Measurements from ENCODE around the gene RAB29. TPM values are rescaled to one million over a fixed set of nuclear protein-coding genes. Genes with fewer than 3 reads are reported as not detected.

Gene RAB29
- total RNA-seq, 2 experiments from 2014 or later, result 51.7 to 54.6 TPM

DNA sequence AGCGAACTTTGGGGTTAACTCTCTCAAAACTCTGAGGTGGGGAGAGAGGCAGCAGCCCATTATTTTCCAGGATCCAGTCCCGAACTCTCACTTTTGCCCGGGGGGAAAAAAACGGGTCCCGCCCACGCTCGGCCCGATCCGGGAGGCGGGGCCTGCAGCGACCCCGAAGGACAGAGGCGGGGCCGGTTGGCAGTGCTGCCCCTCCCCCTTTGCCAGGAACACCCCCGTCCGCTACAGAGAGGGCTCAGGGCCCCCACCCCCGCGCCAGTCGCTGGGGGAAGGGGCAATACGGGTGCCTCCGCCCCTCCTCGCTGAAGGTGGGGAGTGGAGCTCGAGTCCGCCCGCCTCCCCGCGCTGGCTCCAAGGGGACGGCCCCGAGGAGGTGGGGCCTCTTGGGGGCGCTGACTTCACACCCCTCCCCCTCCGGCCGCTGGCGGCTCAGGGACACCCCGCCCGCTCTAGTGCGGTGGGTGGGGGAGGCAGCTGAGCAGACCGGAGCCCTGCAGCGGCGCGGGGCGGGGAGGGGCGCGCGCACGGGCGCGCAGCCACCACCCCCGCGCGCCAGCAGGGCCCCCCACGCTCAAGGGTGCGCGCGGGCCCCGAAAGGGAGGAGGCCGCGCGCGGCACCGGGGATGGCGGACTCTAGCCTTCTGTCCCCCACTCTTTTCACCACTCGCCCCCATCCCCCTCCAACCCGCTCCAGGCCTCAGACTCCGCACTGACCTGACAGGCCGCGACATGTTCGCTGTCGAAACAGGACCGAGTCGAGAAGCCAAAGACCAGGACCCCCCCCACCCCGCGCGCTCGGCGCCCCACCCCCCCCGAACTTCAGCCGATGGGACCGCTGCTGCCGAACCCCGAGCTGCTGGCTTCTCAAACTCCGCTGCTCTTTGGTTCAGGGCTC is 25.8 kb downstream of the RAB29 start:
- ChIA-PET POLR2A (interaction anchor here (0.6 to 1.0 kb wide), 2 partner anchors 25 to 62 kb away, joined by 3 to 5 read pairs; no protein-coding TSS in a partner anchor), CTCF (interaction anchor here (1.7 kb wide), 1 partner anchor 10 kb away, joined by 5 read pairs; no protein-coding TSS in a partner anchor)
- no peaks in the 10 kb centered on the region for H3K9me3 Mint-ChIP-seq
- H3K27ac Mint-ChIP-seq, result peak overlapping the region; percentile 98
- peaks cover 27% of the 10 kb centered on the region for H3K36me3 Mint-ChIP-seq (ENCODE audit: low read depth)
- H3K27me3 Mint-ChIP-seq, result no peaks in the 10 kb centered on the region
- H3K4me1 Mint-ChIP-seq, result peaks cover 38% of the 10 kb centered on the region
- peak; percentile 95 for DNase-seq
- peak overlapping the region; percentile 92 for H3K4me3 Mint-ChIP-seq

- DNase-seq, result peak; percentile 24
- ChIA-PET CTCF (interaction anchor here (1.7 kb wide), 1 partner anchor 9 kb away, joined by 5 read pairs; no protein-coding TSS in a partner anchor), POLR2A (interaction anchor here (0.6 to 1.0 kb wide), 2 partner anchors 26 to 63 kb away, joined by 3 to 5 read pairs; no protein-coding TSS in a partner anchor)
- Mint-ChIP-seq H3K27ac (peak overlapping the region; percentile 92), H3K4me3 (peak overlapping the region; percentile 92), H3K27me3 (no peaks in the 10 kb centered on the region), H3K9me3 (no peaks in the 10 kb centered on the region), H3K4me1 (peaks cover 45% of the 10 kb centered on the region), H3K36me3 (ENCODE audit: low read depth) (peaks cover 27% of the 10 kb centered on the region)
Observed at GRCh38 chr1:205748403-205749233, 26.7 kb downstream of the RAB29 start.

GRCh38 chr1:205746757-205747412 is 28.4 kb downstream of the RAB29 start:
- Mint-ChIP-seq H3K27ac (peak overlapping the region; percentile 66), H3K9me3 (no peaks in the 10 kb centered on the region), H3K27me3 (no peaks in the 10 kb centered on the region), H3K4me1 (peaks cover 52% of the 10 kb centered on the region), H3K4me3 (peak overlapping the region; percentile 39), H3K36me3 (ENCODE audit: low read depth) (peaks cover 29% of the 10 kb centered on the region)
- ChIA-PET CTCF (interaction anchor here (0.8 to 2.1 kb wide), 4 partner anchors 9 to 84 kb away, joined by 3 to 7 read pairs (median 4); no protein-coding TSS in a partner anchor), POLR2A (interaction anchor here (0.6 kb wide), 1 partner anchor 13 kb away, joined by 4 read pairs; no protein-coding TSS in a partner anchor)
- DNase-seq, result no peak

- POLR2A ChIA-PET, result no interaction called here
- Mint-ChIP-seq H3K36me3 (ENCODE audit: low read depth) (peaks cover 28% of the 10 kb centered on the region), H3K9me3 (no peaks in the 10 kb centered on the region), H3K4me1 (peaks cover 49% of the 10 kb centered on the region), H3K27ac (no peak overlapping the region), H3K27me3 (no peaks in the 10 kb centered on the region), H3K4me3 (no peak overlapping the region)
- CTCF ChIA-PET, result interaction anchor here (0.6 kb wide), 1 partner anchor 28 kb away, joined by 3 read pairs; no protein-coding TSS in a partner anchor
- no peak for DNase-seq
Observed at GRCh38 chr1:205744403-205744802, 30.9 kb downstream of the RAB29 start.

- peaks cover 30% of the 10 kb centered on the region for H3K36me3 Mint-ChIP-seq (ENCODE audit: low read depth)
- POLR2A ChIA-PET, result no interaction called here
- CTCF ChIA-PET, result interaction anchor here (0.6 kb wide), 1 partner anchor 28 kb away, joined by 3 read pairs; no protein-coding TSS in a partner anchor
- no peaks in the 10 kb centered on the region for H3K27me3 Mint-ChIP-seq
- H3K4me3 Mint-ChIP-seq, result no peak overlapping the region
- H3K27ac Mint-ChIP-seq, result no peak overlapping the region
- H3K4me1 Mint-ChIP-seq, result peaks cover 52% of the 10 kb centered on the region
- DNase-seq, result no peak
- no peaks in the 10 kb centered on the region for H3K9me3 Mint-ChIP-seq
Observed at GRCh38 chr1:205743977-205744376, 31.3 kb downstream of the RAB29 start.

DNA sequence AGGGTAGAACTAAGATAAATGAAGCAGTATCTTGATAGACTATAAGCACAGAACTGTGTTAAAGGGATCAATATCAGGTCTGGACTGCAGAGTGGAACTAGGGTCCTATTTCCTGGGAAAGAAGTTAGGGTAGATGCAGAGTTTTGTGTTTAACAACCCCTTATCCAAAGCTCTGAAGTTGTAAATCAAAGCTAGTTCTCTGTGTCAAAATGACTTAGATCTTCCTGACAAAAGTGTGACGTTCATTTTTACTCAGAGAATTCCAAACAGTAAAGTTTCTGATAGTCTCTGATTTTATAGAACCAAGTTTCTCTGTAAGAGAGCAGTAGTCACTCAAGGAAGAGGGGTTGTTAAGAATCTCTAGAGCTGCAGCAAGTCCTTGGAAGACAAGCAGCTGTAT is 33.6 kb downstream of the RAB29 start:
- no peak overlapping the region for H3K27ac Mint-ChIP-seq
- DNase-seq, result no peak
- CTCF ChIA-PET, result interaction anchor here (1.2 kb wide), 2 partner anchors 9 to 26 kb away, joined by 3 read pairs; no protein-coding TSS in a partner anchor
- POLR2A ChIA-PET, result no interaction called here
- no peaks in the 10 kb centered on the region for H3K27me3 Mint-ChIP-seq
- H3K4me3 Mint-ChIP-seq, result no peak overlapping the region
- H3K4me1 Mint-ChIP-seq, result peaks cover 44% of the 10 kb centered on the region
- peaks cover 23% of the 10 kb centered on the region for H3K36me3 Mint-ChIP-seq (ENCODE audit: low read depth)
- no peaks in the 10 kb centered on the region for H3K9me3 Mint-ChIP-seq

GRCh38 chr1:205739348-205740160 is 35.7 kb downstream of the RAB29 start:
- no peak for DNase-seq
- no peaks in the 10 kb centered on the region for H3K27me3 Mint-ChIP-seq
- peak overlapping the region; percentile 50 for H3K27ac Mint-ChIP-seq
- no peaks in the 10 kb centered on the region for H3K9me3 Mint-ChIP-seq
- ChIA-PET CTCF (interaction anchor here (0.6 to 1.3 kb wide), 6 partner anchors 9 to 500 kb away, joined by 3 to 5 read pairs (median 3); no protein-coding TSS in a partner anchor), POLR2A (no interaction called here)
- H3K36me3 Mint-ChIP-seq (ENCODE audit: low read depth), result peaks cover 19% of the 10 kb centered on the region
- H3K4me3 Mint-ChIP-seq, result no peak overlapping the region
- peaks cover 41% of the 10 kb centered on the region for H3K4me1 Mint-ChIP-seq

- H3K4me1 Mint-ChIP-seq, result peaks cover 45% of the 10 kb centered on the region
- peaks cover 35% of the 10 kb centered on the region for H3K36me3 Mint-ChIP-seq (ENCODE audit: low read depth)
- no peak overlapping the region for H3K27ac Mint-ChIP-seq
- CTCF ChIA-PET, result interaction anchor here (0.6 to 0.9 kb wide), 2 partner anchors 13 to 474 kb away, joined by 5 read pairs; no protein-coding TSS in a partner anchor
- no peaks in the 10 kb centered on the region for H3K27me3 Mint-ChIP-seq
- DNase-seq, result no peak
- POLR2A ChIA-PET, result no interaction called here
- no peaks in the 10 kb centered on the region for H3K9me3 Mint-ChIP-seq
- no peak overlapping the region for H3K4me3 Mint-ChIP-seq
Observed at GRCh38 chr1:205735218-205735617, 40.1 kb downstream of the RAB29 start.

GRCh38 chr1:205733438-205734175 is 41.7 kb downstream of the RAB29 start:
- ChIA-PET POLR2A (interaction anchor here (1.3 kb wide), 1 partner anchor 12 kb away, joined by 6 read pairs; no protein-coding TSS in a partner anchor), CTCF (interaction anchor here (0.6 to 1.0 kb wide), 2 partner anchors 9 to 214 kb away, joined by 3 read pairs; no protein-coding TSS in a partner anchor)
- H3K27ac Mint-ChIP-seq, result no peak overlapping the region
- H3K4me1 Mint-ChIP-seq, result peaks cover 37% of the 10 kb centered on the region
- H3K27me3 Mint-ChIP-seq, result no peaks in the 10 kb centered on the region
- DNase-seq, result no peak
- H3K4me3 Mint-ChIP-seq, result no peak overlapping the region
- H3K36me3 Mint-ChIP-seq (ENCODE audit: low read depth), result peaks cover 33% of the 10 kb centered on the region
- H3K9me3 Mint-ChIP-seq, result no peaks in the 10 kb centered on the region

DNA sequence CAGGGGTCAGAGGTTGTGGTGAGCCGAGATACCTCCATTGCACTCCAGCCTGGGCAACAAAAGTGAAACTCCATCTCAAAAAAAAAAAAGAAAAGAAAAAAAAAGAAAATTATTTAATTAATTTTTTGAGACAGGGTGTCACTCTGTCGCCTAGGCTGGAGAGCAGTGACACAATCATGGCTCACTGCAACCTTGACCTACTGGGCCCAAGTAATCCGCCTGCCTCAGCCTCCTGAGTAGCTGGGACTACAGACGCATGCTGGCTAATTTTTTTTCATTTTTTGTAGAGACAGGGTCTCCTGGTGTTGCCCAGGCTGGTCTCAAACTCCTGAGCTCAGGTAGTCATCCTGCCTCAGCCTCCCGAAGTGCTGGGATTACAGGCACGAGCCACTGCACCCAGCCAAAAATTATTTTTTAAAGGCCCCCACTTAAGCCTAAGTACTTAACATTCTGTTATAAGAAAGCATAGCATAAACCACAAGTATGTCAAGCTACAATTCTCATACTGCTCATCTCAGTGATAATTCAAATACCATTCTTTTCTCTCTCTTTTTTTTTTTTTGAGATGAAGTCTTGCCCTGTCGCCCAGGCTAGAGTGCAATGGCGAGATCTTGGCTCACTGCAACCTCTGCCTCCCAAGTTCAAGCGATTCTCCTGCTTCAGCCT is 45.2 kb downstream of the RAB29 start:
- peaks cover 49% of the 10 kb centered on the region for H3K36me3 Mint-ChIP-seq (ENCODE audit: low read depth)
- no peaks in the 10 kb centered on the region for H3K27me3 Mint-ChIP-seq
- DNase-seq, result no peak
- ChIA-PET POLR2A (no interaction called here), CTCF (interaction anchor here (0.7 to 3.1 kb wide), 4 partner anchors 10 to 138 kb away, joined by 3 to 11 read pairs (median 4); no protein-coding TSS in a partner anchor)
- H3K4me3 Mint-ChIP-seq, result no peak overlapping the region
- peaks cover 29% of the 10 kb centered on the region for H3K4me1 Mint-ChIP-seq
- H3K27ac Mint-ChIP-seq, result no peak overlapping the region
- no peaks in the 10 kb centered on the region for H3K9me3 Mint-ChIP-seq
